Measurements from ENCODE around the gene NAA25.
A peak's percentile ranks its signal among the peaks of the same experiment; 100 is the strongest.

NAA25 gene

DNA sequence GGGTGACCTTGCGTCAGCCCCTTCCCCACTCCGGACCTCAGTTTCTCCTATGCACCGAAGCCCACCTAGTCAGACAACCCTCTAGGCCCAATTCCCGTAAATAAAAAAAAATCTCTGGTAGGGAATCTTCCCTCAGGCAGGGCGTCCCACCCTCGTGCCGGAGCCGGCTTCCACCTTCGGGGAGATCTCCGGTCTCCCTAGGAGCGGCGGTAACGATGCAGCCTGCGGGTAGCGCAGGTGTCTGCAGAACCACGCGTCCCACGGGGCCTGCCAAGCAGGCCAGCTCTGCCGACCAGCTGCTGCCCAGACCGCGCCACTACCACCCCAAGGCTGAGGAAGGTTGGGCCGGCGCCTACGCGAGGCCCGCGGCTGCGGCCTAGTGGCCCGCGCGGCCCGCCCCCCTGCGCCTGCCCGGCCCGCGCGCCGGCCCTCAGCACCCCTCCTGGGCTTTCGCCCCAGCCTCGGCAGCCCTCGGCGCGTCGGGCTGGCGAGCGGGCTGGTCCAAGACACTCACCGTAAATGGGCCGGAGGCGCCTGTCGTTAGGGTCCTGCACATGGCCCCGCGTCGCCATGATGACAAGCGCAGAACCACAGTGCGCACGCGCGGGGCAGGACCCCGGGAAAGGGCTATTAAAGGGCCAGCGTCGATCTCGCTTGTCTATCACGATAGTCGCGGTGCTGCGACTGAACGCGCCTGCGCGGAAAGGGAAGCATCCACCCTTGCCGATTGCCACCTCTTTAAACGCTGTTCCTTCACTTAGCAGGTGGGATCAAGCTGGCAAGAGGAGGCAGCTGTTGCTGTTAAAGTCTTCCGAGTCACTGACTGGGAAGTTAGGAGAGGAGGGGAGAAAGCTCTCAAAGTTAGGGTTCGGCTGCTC is at the start of gene NAA25:
Gene NAA25, minus strand, starts transcription at position 582 of the 878 bp plus-strand sequence. Its CDS starts 10 bp downstream, at position 572.
- no peak for DNase-seq (ENCODE audit: low read depth)
- H3K4me3 ChIP-seq (ENCODE audit: low read length), result peak within 1 kb of the TSS; percentile 92
- TF ChIP-seq, protein P1, sequence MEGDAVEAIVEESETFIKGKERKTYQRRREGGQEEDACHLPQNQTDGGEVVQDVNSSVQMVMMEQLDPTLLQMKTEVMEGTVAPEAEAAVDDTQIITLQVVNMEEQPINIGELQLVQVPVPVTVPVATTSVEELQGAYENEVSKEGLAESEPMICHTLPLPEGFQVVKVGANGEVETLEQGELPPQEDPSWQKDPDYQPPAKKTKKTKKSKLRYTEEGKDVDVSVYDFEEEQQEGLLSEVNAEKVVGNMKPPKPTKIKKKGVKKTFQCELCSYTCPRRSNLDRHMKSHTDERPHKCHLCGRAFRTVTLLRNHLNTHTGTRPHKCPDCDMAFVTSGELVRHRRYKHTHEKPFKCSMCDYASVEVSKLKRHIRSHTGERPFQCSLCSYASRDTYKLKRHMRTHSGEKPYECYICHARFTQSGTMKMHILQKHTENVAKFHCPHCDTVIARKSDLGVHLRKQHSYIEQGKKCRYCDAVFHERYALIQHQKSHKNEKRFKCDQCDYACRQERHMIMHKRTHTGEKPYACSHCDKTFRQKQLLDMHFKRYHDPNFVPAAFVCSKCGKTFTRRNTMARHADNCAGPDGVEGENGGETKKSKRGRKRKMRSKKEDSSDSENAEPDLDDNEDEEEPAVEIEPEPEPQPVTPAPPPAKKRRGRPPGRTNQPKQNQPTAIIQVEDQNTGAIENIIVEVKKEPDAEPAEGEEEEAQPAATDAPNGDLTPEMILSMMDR (conservative IDR thresholded peaks at IDR 0.05; ENCODE audit: low read depth, low read length), result no peak

DNA sequence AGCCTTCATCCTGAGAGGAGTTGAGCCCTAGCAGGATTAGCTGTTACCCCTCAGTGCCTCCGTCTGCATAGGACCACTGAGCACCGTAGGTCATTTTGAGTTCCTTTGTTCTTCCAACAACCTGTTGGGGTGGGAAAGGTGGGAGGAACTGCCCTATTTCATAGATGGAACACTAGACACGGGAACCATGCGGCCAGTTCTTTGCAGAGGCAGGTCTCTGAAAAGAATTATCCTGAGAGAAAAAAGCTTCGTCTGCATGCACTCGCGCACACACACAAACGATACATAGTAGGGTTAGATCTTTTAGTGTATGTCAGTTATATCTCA is 45.3 kb upstream of the NAA25 start:
- TF ChIP-seq, protein P1 (conservative IDR thresholded peaks at IDR 0.05; ENCODE audit: low read depth, low read length), result no peak
- no peak overlapping the region for H3K4me3 ChIP-seq (ENCODE audit: low read length)
- no peak for DNase-seq (ENCODE audit: low read depth)

DNA sequence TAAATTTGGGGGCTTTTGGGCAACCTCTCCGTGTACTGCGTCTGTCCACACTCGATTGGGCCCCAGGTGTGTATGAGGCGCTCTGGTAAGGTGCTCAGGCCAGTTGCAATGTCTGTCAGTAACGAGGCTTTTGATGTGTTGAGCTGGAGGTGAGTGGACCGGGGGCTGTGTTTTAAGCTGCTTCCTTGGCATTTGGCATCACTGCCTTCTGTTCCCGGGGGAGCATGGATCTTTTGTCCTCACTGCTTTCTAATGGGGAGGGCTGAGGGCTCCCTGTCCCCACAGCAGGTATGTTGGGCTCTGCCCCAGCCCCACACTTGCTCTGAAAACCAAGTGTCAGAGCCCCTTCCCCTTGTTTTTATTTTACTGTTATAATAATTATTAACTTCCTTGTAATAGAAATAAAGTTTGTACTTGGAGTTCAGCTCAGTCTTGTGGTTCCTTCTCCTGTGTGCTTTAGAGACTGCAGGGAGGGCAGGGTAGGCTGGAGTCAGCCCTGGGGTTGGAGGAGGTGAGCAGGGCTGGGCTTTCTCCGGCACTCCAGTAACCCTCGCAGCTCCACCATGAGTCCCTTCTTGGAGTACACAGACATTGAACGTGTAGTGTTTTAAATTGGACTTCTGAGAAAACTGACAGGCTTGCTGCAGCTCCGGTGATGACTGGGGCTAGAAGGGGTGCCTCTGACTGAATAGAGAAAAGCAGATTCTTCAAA is 44.8 kb upstream of the NAA25 start:
- no peak overlapping the region for H3K4me3 ChIP-seq (ENCODE audit: low read length)
- TF ChIP-seq, protein P1 (conservative IDR thresholded peaks at IDR 0.05; ENCODE audit: low read depth, low read length), result no peak
- no peak for DNase-seq (ENCODE audit: low read depth)

DNA sequence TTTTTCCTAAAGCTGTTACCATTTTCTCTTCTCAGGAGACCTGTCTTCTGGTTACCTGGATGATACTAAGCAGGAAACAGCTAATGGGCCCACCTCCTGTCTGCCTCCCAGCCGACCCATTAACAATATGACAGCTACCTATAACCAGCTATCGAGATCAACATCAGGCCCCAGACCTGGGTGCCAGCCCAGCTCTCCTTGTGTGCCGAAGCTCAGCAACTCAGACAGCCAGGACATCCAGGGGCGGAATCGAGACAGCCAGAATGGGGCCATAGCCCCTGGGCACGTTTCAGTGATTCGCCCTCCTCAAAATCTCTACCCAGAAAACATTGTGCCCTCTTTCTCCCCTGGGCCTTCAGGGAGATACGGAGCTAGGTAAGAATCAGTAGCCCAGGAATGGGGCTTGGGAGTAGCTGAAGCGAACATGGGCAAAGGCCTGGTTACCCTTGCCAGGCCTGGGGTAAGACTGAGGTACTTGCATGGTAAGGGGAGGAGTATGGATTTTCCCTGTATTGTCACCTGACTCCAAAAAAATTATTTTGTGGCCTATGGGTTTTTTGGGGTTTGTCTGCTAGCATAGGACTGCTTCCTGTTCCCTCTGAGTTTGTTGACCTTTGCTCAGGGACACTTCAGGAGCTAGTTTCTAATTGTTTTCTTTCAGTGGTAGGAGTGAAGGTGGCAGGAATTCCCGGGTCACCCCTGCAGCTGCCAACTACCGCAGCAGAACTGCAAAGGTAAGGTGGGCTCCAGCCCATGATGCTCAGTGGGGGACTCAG is 43.4 kb upstream of the NAA25 start:
- TF ChIP-seq, protein P1 (conservative IDR thresholded peaks at IDR 0.05; ENCODE audit: low read depth, low read length), result no peak
- no peak for DNase-seq (ENCODE audit: low read depth)
- no peak overlapping the region for H3K4me3 ChIP-seq (ENCODE audit: low read length)

DNA sequence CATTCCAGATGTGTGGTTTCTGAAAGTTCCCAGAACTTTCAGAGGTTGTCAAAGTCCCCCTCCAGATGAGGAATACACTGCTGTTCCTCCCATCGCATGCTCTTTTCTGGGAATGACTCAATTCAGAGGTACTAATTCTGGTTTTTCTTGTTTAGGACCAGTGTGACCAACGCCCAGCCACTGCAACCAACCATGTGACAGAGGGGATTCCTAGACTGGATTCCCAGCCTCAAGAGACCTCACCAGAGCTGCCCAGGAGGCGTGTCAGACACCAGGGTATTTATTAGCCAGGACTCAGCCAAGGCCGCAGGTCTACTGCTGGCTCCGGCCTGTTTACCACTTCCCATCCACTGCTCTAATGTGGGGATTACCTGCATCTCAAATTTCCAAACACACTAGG is 41.0 kb upstream of the NAA25 start:
- no peak for DNase-seq (ENCODE audit: low read depth)
- H3K4me3 ChIP-seq (ENCODE audit: low read length), result no peak overlapping the region

DNA sequence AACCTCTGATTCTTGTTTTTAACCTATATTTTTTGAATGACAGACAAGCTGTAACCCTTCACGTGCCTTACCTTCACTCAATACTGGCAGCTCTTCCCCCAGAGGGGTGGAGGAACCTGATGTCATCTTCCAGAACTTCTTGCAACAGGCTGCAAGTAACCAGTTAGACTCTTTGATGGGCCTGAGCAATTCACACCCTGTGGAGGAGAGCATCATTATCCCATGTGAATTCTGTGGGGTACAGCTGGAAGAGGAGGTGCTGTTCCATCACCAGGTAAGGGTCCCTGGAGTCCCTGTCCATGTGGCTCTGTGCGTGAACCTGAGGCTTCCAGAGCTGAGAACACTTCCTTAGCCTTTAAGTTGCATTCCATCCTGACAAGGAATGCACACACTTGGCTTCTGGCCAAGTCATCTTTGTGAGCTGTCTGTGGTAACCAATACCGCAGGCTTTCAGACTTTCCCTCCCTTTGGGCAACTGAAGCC is 39.5 kb upstream of the NAA25 start:
- no peak overlapping the region for H3K4me3 ChIP-seq (ENCODE audit: low read length)
- TF ChIP-seq, protein P1 (conservative IDR thresholded peaks at IDR 0.05; ENCODE audit: low read depth, low read length), result no peak
- peak; percentile 10 for DNase-seq (ENCODE audit: low read depth)

More for the DNA sequence above, 41.0 kb upstream of the NAA25 start:
- TF ChIP-seq, protein P1 (conservative IDR thresholded peaks at IDR 0.05; ENCODE audit: low read depth, low read length), result no peak

Measured in retinal pigment epithelial cell (primary cell).